Measurements from ENCODE around the gene CELSR3.

Gene CELSR3

DNA sequence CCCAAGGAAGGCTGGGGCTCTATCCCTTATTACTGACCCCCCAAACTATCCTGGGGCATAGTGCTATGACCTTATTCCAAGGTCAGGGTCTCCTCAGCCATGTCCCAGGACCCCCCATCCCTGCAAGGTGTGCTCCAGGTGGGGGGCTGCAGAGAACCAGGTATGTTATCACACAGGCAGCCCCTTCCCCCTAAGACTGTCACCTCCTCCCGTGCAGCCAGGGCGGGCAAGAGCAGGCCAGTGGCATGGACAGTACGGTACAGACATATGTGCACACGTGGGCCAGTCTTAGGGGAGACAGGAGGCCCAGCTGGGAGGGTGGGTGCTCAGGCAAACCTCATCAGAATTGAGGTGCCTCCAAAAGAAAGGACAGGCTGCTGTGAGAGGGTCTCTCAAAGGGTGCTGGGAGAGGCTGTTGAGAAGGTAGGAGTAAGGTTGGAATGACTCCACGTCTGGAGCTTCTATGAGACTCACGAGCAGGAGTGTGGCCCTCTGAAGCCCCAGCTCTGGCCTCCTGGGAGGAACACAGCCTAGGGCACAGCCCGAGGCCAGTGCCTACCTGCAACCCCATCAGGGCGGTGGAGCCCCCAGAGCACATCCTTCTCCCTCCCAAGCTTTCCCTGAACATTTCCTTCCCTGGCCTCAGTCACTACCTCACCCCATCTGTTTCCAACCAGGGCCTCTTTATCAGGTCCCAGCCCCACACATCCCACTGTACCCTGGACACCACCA lies 65.8 kb downstream of the CELSR3 start:
- ChIA-PET POLR2A (no interaction called here), CTCF (interaction anchor here (0.9 to 3.1 kb wide), 2 partner anchors 9 to 38 kb away, joined by 5 to 25 read pairs; partner anchors contain the start of gene PFKFB4)
- TF ChIP-seq, protein P1, sequence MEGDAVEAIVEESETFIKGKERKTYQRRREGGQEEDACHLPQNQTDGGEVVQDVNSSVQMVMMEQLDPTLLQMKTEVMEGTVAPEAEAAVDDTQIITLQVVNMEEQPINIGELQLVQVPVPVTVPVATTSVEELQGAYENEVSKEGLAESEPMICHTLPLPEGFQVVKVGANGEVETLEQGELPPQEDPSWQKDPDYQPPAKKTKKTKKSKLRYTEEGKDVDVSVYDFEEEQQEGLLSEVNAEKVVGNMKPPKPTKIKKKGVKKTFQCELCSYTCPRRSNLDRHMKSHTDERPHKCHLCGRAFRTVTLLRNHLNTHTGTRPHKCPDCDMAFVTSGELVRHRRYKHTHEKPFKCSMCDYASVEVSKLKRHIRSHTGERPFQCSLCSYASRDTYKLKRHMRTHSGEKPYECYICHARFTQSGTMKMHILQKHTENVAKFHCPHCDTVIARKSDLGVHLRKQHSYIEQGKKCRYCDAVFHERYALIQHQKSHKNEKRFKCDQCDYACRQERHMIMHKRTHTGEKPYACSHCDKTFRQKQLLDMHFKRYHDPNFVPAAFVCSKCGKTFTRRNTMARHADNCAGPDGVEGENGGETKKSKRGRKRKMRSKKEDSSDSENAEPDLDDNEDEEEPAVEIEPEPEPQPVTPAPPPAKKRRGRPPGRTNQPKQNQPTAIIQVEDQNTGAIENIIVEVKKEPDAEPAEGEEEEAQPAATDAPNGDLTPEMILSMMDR (IDR thresholded peaks at IDR 0.05; ENCODE audit: insufficient read depth, low read length, missing control alignments) = no peak
- no peak for DNase-seq (ENCODE audit: low read depth, low spot score)
- no peak overlapping the region for H3K4me3 ChIP-seq (ENCODE audit: low read depth, low read length)

DNA sequence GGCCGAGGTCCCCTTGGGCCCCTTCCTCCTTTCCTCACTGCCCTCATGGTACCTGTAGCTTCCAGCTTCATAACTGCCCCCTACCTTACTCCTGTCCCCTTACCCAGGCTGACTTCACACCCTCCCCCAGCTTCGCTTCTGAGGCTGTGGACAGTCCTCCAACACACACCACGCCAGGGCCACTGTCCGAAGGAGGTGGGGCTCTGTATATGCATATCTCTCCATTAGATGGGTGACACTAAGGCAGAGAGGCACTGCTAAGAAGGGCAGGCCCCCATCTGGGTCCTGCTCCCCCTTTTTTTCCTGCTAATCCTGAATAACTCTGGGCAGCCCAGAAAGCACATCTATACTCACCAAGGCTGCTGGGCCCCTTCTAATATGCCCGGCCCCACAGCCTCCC lies 66.5 kb downstream of the CELSR3 start:
- no peak overlapping the region for H3K4me3 ChIP-seq (ENCODE audit: low read depth, low read length)
- ChIA-PET CTCF (interaction anchor here (0.8 to 1.7 kb wide), 2 partner anchors 39 to 62 kb away, joined by 3 read pairs; partner anchors contain the start of gene SLC26A6), POLR2A (interaction anchor here (0.9 kb wide), 2 partner anchors 31 to 38 kb away, joined by 3 to 5 read pairs; no protein-coding TSS in a partner anchor)
- no peak for DNase-seq (ENCODE audit: low read depth, low spot score)
- TF ChIP-seq, protein P1 (IDR thresholded peaks at IDR 0.05; ENCODE audit: insufficient read depth, low read length, missing control alignments) = no peak

DNA sequence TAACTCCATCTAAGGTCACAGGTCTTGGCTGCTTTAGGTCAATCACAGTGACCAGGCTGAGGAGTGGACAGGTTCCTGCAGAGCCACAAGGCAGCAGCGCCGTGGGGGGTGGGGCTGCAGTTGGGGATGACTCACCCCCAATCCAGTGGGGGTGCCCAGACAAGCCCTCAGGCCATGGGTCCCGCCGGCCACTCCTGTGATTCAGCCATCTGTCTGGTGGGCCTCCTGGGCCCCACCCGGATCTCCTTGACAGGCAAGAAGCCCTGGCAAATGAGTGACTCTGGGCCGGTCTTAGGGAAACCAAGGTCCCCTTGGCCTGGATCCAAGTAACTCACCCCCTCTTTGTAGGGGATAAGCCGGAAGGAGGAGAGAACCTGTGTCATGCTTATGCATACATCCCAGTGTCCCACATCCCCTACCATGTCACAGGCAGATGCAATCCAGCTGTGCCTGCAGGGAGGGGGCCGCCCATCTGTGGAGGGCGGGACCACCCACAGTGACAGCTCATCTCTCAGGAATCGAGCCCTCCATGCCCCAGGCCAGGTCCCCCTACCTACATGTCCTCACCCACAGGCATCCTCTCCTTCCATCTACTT lies 67.1 kb downstream of the CELSR3 start:
- DNase-seq (ENCODE audit: low read depth, low spot score) = no peak
- peak overlapping the region; percentile 65 for H3K4me3 ChIP-seq (ENCODE audit: low read depth, low read length)
- TF ChIP-seq, protein P1 (IDR thresholded peaks at IDR 0.05; ENCODE audit: insufficient read depth, low read length, missing control alignments) = no peak
- POLR2A ChIA-PET = interaction anchor here (0.9 to 1.0 kb wide), 3 partner anchors 30 to 122 kb away, joined by 3 to 5 read pairs (median 3); no protein-coding TSS in a partner anchor
- CTCF ChIA-PET = interaction anchor here (0.8 to 1.7 kb wide), 2 partner anchors 40 to 62 kb away, joined by 3 read pairs; partner anchors contain the start of gene SLC26A6

DNA sequence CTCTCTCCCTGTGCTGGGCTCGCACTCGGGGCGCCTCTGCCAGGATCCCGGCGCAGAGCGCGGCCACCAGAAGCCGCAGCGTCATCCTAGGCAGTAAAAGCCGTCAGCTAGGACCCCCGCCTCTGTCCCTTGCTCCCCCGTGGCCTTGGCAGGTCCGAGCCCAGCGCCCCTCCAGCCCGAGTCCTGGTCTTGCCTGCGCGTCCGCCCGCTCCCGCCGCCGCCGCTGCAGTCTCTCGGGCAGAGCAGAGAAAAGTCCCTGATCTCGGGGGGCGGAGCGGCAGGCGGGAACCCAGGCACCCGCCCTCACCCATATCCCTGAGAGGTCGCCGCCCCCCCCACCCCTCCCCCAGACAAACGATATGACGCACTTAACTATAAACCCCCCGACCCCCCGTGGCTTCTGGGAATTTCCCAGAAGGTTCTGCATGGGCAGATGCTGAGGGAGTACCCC lies 67.6 kb downstream of the CELSR3 start, which contains the start of gene COL7A1:
Gene COL7A1, minus strand, starts transcription at position 255 of the 451 bp plus-strand sequence. Its CDS starts 170 bp downstream, at position 85.
- H3K4me3 ChIP-seq (ENCODE audit: low read depth, low read length) = peak within 1 kb of the TSS; percentile 65
- CTCF ChIA-PET = interaction anchor here (0.8 to 1.7 kb wide), 2 partner anchors 40 to 63 kb away, joined by 3 read pairs; partner anchors contain the start of gene SLC26A6
- no peak for DNase-seq (ENCODE audit: low read depth, low spot score)
- TF ChIP-seq, protein P1 (IDR thresholded peaks at IDR 0.05; ENCODE audit: insufficient read depth, low read length, missing control alignments) = no peak
- POLR2A ChIA-PET = interaction anchor here (1.0 kb wide), 1 partner anchor 122 kb away, joined by 3 read pairs; no protein-coding TSS in a partner anchor

DNA sequence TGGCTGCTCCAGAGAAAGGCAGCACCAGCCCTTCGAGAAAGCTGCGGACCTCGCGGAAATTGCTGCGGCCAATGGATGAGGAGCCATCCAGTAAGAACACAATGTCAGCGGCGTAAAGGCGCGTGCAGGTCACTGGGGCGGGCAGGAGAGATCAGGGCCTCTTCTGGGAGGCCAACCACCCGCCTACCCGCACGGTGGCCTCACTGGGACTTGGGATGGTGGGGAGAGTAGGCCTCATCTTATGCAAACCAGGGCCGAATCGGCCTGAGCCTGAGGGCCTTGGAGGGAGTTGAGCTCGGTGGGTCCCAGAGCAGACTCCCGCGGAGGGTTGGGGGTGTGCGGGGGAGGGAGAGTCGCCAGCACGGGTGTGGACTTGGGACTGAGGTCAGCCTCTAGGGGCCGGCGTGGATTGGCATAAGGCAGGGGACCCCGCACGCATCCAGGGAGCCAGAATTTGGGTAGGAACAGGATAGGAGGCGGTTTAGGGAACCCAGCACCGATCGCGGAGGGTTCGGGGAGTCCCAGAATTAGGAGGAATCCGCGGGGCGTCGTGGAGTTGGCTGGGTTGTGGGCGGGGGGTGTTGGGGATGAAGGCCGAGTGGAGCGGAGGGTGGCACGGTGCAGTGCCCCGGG lies 68.2 kb downstream of the CELSR3 start:
- POLR2A ChIA-PET = no interaction called here
- DNase-seq (ENCODE audit: low read depth, low spot score) = no peak
- CTCF ChIA-PET = interaction anchor here (1.7 kb wide), 1 partner anchor 63 kb away, joined by 3 read pairs; no protein-coding TSS in a partner anchor
- peak overlapping the region; percentile 65 for H3K4me3 ChIP-seq (ENCODE audit: low read depth, low read length)
- TF ChIP-seq, protein P1 (IDR thresholded peaks at IDR 0.05; ENCODE audit: insufficient read depth, low read length, missing control alignments) = no peak

Measured in AG04449 (cell line).